ENCODE data around the gene OPHN1.

GRCh38 chrX:68249903-68250302 is 183.4 kb downstream of the OPHN1 start:
- TF ChIP-seq CTCF (IDR thresholded peaks at IDR 0.05) (no peak), POLR2A (IDR thresholded peaks at IDR 0.05) (no peak)
